ENCODE data around the gene ZNF302.
A peak's percentile ranks its signal among the peaks of the same experiment; 100 is the strongest.

Gene ZNF302

DNA sequence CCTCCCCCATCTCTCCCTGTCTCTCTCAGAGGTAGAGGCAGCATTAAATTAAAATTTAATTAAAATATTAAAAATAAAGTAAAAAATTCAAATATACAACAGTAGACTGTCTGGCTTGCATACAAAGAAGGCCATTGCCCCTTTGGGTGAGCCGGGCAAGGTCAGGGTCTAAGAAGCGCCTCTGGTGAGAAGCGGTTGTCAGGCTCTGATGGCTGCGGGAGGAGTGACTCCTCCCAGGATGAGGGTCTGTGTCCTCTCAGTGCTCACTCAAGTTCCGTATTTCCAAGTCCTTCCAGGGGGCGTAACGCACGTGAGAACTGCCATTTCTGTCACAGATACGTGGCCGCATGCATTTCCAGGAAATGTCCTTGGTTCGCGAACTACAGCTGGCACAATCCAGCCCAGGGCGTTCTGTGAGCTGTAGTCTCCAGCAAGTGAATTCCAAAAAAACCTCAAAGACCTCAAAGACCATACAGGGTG, 55.8 kb downstream of the ZNF302 start:
- peaks cover 28% of the 10 kb centered on the region for H3K36me3 ChIP-seq (ENCODE audit: control insufficient read depth, insufficient read depth, low read length, severe bottlenecking)
- DNase-seq (ENCODE audit: low read depth), result no peak
- H3K4me3 ChIP-seq (ENCODE audit: low read length), result peak overlapping the region; percentile 100
- H3K4me1 ChIP-seq (ENCODE audit: control insufficient read depth, insufficient read depth, low read length), result peaks cover 14% of the 10 kb centered on the region
- H3K9me3 ChIP-seq (ENCODE audit: control insufficient read depth, low read length), result peaks cover 18% of the 10 kb centered on the region
- H3K9ac ChIP-seq (ENCODE audit: low read length), result peak overlapping the region; percentile 97
- no peaks in the 10 kb centered on the region for H3K27me3 ChIP-seq (replicated peaks; ENCODE audit: control insufficient read depth, insufficient read depth, low read length)

GRCh38 chr19:34733746-34734536, 56.5 kb downstream of the ZNF302 start, which contains the start of gene ZNF181:
ZNF181 (plus strand) TSS chr19:34734243; CDS start chr19:34735038, 795 bp downstream.
- H3K36me3 ChIP-seq (ENCODE audit: control insufficient read depth, insufficient read depth, low read length, severe bottlenecking), result peaks cover 34% of the 10 kb centered on the region
- DNase-seq (ENCODE audit: low read depth), result peak; percentile 95
- peaks cover 14% of the 10 kb centered on the region for H3K4me1 ChIP-seq (ENCODE audit: control insufficient read depth, insufficient read depth, low read length)
- peak within 1 kb of the TSS; percentile 100 for H3K4me3 ChIP-seq (ENCODE audit: low read length)
- peaks cover 24% of the 10 kb centered on the region for H3K9me3 ChIP-seq (ENCODE audit: control insufficient read depth, low read length)
- peak within 1 kb of the TSS; percentile 97 for H3K9ac ChIP-seq (ENCODE audit: low read length)
- no peaks in the 10 kb centered on the region for H3K27me3 ChIP-seq (replicated peaks; ENCODE audit: control insufficient read depth, insufficient read depth, low read length)

GRCh38 chr19:34734537-34735103, 57.1 kb downstream of the ZNF302 start:
- Histone ChIP-seq H3K27me3 (replicated peaks; ENCODE audit: control insufficient read depth, insufficient read depth, low read length) (no peaks in the 10 kb centered on the region), H3K4me3 (ENCODE audit: low read length) (peak overlapping the region; percentile 100), H3K4me1 (ENCODE audit: control insufficient read depth, insufficient read depth, low read length) (peaks cover 14% of the 10 kb centered on the region), H3K9ac (ENCODE audit: low read length) (peak overlapping the region; percentile 97), H3K36me3 (ENCODE audit: control insufficient read depth, insufficient read depth, low read length, severe bottlenecking) (peaks cover 41% of the 10 kb centered on the region), H3K9me3 (ENCODE audit: control insufficient read depth, low read length) (peaks cover 31% of the 10 kb centered on the region)
- peak; percentile 92 for DNase-seq (ENCODE audit: low read depth)
